ENCODE measurements around the gene VSX1. TPM values are rescaled to one million over a fixed set of nuclear protein-coding genes. Genes with fewer than 3 reads are reported as not detected.
A peak's percentile ranks its signal among the peaks of the same experiment; 100 is the strongest.

Gene VSX1
- total RNA-seq, 1 donor from 2014 or later: not detected

DNA sequence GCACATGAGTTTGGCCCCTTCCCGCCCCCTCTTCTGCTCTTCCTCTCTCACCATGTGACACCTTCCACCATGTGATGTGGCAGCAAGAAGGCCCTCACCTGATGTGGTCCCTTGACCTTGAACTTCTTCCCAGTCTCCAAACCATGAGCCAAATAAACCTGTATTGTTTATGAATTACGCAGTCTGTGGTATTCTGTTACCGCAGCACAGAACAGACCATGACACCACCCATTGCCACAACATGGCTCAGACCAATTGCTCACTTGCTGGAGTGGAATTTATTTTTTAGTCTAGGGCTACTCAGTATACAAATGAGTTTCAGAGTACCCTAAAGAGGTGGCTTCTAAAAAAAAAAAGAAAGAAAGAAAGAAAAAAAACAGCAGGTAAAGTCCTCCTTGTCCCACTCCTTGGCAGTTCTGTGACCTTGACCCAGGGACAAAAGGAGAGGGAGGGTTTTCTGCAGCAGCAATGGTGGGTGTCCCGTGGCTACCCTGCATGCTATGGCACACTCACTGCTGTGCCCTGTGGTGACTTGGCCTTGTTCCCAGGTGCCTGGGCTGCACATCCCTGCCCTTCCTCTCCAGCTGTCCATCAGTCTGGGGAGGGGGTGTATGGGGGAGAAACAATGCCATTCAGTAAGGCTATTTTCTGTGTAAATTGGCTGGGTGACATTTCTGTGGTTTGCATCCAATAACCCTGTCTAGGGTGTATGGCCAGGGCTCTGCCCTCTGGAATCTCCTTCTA lies 5.4 kb upstream of the VSX1 start:
- TF ChIP-seq, protein P1, sequence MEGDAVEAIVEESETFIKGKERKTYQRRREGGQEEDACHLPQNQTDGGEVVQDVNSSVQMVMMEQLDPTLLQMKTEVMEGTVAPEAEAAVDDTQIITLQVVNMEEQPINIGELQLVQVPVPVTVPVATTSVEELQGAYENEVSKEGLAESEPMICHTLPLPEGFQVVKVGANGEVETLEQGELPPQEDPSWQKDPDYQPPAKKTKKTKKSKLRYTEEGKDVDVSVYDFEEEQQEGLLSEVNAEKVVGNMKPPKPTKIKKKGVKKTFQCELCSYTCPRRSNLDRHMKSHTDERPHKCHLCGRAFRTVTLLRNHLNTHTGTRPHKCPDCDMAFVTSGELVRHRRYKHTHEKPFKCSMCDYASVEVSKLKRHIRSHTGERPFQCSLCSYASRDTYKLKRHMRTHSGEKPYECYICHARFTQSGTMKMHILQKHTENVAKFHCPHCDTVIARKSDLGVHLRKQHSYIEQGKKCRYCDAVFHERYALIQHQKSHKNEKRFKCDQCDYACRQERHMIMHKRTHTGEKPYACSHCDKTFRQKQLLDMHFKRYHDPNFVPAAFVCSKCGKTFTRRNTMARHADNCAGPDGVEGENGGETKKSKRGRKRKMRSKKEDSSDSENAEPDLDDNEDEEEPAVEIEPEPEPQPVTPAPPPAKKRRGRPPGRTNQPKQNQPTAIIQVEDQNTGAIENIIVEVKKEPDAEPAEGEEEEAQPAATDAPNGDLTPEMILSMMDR (IDR thresholded peaks at IDR 0.05; ENCODE audit: partially characterized antibody, unreplicated experiment): no peak
- Mint-ChIP-seq H3K4me3 (ENCODE audit: unreplicated experiment) (no peak overlapping the region), H3K27ac (ENCODE audit: unreplicated experiment) (no peak overlapping the region), H3K27me3 (ENCODE audit: unreplicated experiment) (peaks cover 34% of the 10 kb centered on the region), H3K36me3 (ENCODE audit: unreplicated experiment) (peaks cover 19% of the 10 kb centered on the region), H3K4me1 (ENCODE audit: low read depth, unreplicated experiment) (peaks cover 9% of the 10 kb centered on the region), H3K9me3 (ENCODE audit: unreplicated experiment) (peaks cover 1% of the 10 kb centered on the region)
- no peak for DNase-seq

DNA sequence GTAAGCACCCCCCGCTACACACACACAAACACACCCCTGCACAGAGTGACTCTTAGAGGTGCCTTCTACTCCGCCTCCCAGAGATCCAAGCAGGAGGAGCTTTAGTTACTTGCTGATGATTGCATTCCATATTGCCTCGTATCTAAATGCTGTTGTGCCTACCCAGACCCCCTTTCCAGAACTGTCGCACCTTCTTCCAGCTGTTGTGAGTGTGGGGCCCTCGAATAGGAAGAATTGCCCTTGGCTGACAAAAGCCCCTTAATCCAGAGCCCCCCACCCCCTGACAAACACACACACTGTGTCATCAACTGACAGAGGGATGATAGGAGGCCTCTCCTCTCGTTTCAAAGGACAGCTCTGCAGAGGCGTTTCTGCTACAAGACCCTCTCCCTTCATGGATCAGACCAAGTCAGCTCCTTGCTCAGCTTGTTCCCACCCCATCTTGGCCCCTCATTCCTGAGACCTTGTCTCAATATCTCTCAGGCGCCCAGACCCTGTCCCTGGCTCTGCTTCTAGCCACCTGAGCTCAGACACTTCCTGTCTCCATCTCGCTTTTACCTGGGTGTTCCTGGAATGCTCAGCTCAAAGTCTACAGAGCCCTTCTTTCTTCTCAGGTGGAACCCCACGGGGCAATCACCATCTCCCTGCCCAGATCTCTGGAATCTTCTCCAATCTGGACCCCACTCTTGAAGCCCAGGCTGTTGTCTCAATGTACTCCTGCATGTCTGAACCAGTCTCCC lies 4.0 kb upstream of the VSX1 start:
- no peak overlapping the region for H3K27ac Mint-ChIP-seq (ENCODE audit: unreplicated experiment)
- TF ChIP-seq, protein P1 (IDR thresholded peaks at IDR 0.05; ENCODE audit: partially characterized antibody, unreplicated experiment): no peak
- peak overlapping the region; percentile 25 for H3K4me3 Mint-ChIP-seq (ENCODE audit: unreplicated experiment)
- no peaks in the 10 kb centered on the region for H3K4me1 Mint-ChIP-seq (ENCODE audit: low read depth, unreplicated experiment)
- H3K27me3 Mint-ChIP-seq (ENCODE audit: unreplicated experiment): peaks cover 36% of the 10 kb centered on the region
- peaks cover 19% of the 10 kb centered on the region for H3K36me3 Mint-ChIP-seq (ENCODE audit: unreplicated experiment)
- no peak for DNase-seq
- H3K9me3 Mint-ChIP-seq (ENCODE audit: unreplicated experiment): peaks cover 2% of the 10 kb centered on the region

DNA sequence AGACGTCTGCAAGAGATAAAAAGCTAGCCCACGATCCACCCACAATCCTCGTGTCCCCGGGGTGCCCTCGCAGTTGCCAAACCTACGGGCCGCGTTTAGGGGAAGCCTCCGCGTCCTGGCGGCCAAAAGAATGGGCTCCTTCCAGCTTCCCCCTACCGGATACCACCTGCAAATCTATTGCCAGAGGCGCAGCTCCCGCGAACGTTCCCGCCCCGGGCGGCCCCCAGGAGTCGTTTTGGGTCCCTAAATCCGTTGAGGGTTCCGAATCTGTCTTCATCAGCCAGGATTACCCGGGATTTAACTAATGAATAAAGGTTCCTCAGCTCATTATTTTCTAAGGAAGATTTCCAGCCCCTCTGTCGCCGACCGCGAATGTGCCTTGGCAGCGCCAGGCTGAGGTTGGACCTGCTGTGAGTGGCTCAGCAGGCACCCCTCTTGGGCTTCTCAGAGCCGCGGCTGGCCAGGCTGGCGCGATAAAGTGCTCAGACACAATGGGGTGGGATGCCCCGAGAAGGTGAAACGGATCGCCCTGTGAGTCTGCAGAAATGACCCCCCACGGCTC lies 2.8 kb upstream of the VSX1 start:
- TF ChIP-seq, protein P1 (IDR thresholded peaks at IDR 0.05; ENCODE audit: partially characterized antibody, unreplicated experiment): no peak
- Mint-ChIP-seq H3K27me3 (ENCODE audit: unreplicated experiment) (peaks cover 42% of the 10 kb centered on the region), H3K27ac (ENCODE audit: unreplicated experiment) (no peak overlapping the region), H3K36me3 (ENCODE audit: unreplicated experiment) (peaks cover 19% of the 10 kb centered on the region), H3K4me1 (ENCODE audit: low read depth, unreplicated experiment) (no peaks in the 10 kb centered on the region), H3K4me3 (ENCODE audit: unreplicated experiment) (peak overlapping the region; percentile 52), H3K9me3 (ENCODE audit: unreplicated experiment) (peaks cover 5% of the 10 kb centered on the region)
- DNase-seq: no peak

DNA sequence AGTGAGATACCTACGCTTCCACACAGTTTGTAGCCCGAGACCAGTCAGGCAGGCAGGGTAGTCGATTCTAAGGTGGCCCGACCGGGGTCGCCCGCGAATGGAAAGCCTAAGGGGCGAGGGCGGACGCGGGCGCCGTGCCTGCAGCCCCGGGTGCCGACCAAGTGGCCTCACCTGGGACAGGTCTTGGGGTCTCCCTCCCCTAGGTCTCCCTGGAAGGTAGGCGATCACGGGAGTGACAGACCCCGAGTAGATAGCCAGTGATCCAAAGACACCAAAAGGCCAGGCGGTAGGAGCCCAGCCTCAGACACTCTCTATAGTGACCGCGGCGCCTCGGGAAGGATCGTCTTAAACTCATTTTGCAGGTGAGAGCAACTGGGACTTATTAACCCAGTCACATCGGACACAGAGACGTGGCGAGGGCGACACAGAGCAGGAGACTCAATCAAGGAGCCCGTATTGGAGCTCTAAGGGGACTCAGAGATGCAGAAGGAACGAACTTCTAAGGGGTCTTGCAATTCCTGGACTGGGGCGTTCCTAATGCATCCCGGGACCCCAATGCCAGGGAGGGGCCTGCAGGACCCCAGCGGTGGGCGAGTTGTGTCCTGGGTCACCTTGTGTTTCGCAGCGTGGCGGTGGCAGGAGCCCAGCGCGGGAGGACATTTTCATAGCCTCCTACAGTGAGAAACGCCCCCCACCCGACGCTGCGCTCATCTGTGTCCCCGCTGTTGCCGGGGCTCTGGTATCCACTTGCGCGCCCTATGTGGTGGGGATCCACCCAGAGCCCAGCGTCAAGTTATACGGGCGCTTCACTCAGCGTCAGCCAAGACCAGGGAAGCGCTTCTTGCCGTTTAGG lies 2.1 kb upstream of the VSX1 start:
- DNase-seq: no peak
- peak overlapping the region; percentile 52 for H3K4me3 Mint-ChIP-seq (ENCODE audit: unreplicated experiment)
- peaks cover 13% of the 10 kb centered on the region for H3K36me3 Mint-ChIP-seq (ENCODE audit: unreplicated experiment)
- TF ChIP-seq, protein P1 (IDR thresholded peaks at IDR 0.05; ENCODE audit: partially characterized antibody, unreplicated experiment): no peak
- no peaks in the 10 kb centered on the region for H3K4me1 Mint-ChIP-seq (ENCODE audit: low read depth, unreplicated experiment)
- H3K27me3 Mint-ChIP-seq (ENCODE audit: unreplicated experiment): peaks cover 41% of the 10 kb centered on the region
- no peak overlapping the region for H3K27ac Mint-ChIP-seq (ENCODE audit: unreplicated experiment)
- H3K9me3 Mint-ChIP-seq (ENCODE audit: unreplicated experiment): peaks cover 5% of the 10 kb centered on the region

All from glutamatergic neuron (in vitro differentiated cells).